ENCODE data around the gene TXNRD2.

The TXNRD2 gene

GRCh38 chr22:19895160-19895849 lies 46.3 kb downstream of the TXNRD2 start:
- Histone ChIP-seq H3K27ac (no peak overlapping the region), H3K4me3 (no peak overlapping the region)
- DNase-seq (ENCODE audit: low spot score), result no peak
- TF ChIP-seq CTCF (IDR thresholded peaks at IDR 0.05), result no peak

- H3K4me3 ChIP-seq, result no peak overlapping the region
- no peak for DNase-seq (ENCODE audit: low spot score)
- TF ChIP-seq CTCF (IDR thresholded peaks at IDR 0.05), result no peak
These were observed 48.3 kb downstream of the TXNRD2 start for GRCh38 chr22:19893363-19893762.

GRCh38 chr22:19892925-19893324 lies 48.7 kb downstream of the TXNRD2 start:
- no peak overlapping the region for H3K4me3 ChIP-seq
- H3K27ac ChIP-seq, result no peak overlapping the region
- TF ChIP-seq CTCF (IDR thresholded peaks at IDR 0.05), result no peak
- DNase-seq (ENCODE audit: low spot score), result no peak

More at GRCh38 chr22:19893363-19893762, 48.3 kb downstream of the TXNRD2 start:
- H3K27ac ChIP-seq, result no peak overlapping the region

- Histone ChIP-seq H3K27ac (no peak overlapping the region), H3K4me3 (no peak overlapping the region)
- no peak for DNase-seq (ENCODE audit: low spot score)
- TF ChIP-seq CTCF (IDR thresholded peaks at IDR 0.05), result no peak
These were observed 49.2 kb downstream of the TXNRD2 start for GRCh38 chr22:19892257-19892879.

- no peak overlapping the region for H3K27ac ChIP-seq
- H3K4me3 ChIP-seq, result no peak overlapping the region
- no peak for DNase-seq (ENCODE audit: low spot score)
- no peak for TF ChIP-seq CTCF (IDR thresholded peaks at IDR 0.05)
These were observed 50.0 kb downstream of the TXNRD2 start for GRCh38 chr22:19891317-19892256.

- no peak for TF ChIP-seq CTCF (IDR thresholded peaks at IDR 0.05)
- Histone ChIP-seq H3K4me3 (no peak overlapping the region), H3K27ac (no peak overlapping the region)
- no peak for DNase-seq (ENCODE audit: low spot score)
These were observed 50.9 kb downstream of the TXNRD2 start for GRCh38 chr22:19890502-19891316.

Data from coronary artery (tissue), 2 donors.